ENCODE results near the gene MRM2.

The MRM2 gene

DNA sequence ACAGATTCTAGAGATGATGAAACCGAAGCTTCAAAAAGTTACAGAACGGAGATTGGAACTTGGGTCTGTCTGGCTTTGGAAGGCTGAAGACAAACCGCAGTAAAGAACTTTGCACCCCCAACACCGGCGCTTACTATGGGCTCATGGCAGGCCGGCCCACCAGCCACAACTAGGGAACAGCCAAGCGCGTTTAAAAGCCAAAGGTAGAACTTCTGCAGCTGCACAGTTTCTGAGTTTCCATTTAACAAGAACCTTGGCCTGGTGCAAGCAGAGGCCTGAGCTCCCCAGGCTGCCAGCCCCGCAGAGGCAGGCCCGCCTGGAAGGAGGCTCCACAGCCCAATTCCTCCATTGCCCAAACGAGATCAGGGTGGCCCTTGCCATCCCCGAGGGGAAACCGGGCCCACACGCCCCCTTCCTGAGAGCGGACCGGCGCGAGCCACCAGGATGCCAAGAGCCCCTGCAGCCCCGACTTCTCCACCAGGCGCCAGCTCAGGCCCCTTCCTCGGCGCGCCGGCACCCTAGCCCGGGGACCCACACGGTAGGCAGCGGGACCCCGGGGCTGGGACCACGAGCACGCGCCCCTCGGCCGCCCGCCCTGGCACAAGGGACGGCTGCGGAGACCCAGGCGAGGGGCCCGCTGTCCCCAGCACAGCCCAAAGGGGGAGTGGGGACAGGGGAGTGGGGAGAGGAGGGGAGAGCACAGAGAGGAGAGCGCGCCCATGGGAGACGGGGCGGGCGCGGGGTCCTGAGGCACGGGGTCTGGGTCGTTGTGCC is 9.8 kb downstream of the MRM2 start:
- H3K27ac ChIP-seq: peak overlapping the region; percentile 79
- H3K9me3 ChIP-seq (ENCODE audit: severe bottlenecking): no peaks in the 10 kb centered on the region
- DNase-seq: peak; percentile 25
- no peak for TF ChIP-seq CTCF (IDR thresholded peaks at IDR 0.05; ENCODE audit: low read depth, low read length)
- H3K36me3 ChIP-seq: peaks cover 69% of the 10 kb centered on the region
- H3K4me3 ChIP-seq (ENCODE audit: low read depth, low read length): peak overlapping the region; percentile 82
- H3K27me3 ChIP-seq (ENCODE audit: insufficient read depth, low read depth, severe bottlenecking): no peaks in the 10 kb centered on the region

DNA sequence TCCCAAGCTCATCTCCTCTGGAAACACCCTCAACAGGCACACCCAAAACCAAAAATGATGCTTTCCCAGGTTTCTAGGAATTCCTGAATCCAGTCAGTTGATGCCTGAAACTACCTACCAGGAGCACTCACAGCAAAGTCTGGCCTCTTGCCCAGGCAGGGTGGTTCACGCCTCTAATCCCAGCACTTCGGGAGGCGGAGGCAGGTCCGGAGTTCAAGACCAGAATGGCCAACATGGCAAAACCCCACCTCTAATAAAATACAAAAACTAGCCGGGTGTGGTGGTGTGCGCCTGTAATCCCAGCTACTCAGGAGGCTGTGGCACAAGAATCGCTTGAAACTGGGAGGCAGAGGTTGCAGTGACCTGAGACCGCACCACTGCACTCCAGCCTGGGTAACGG is 11.1 kb downstream of the MRM2 start:
- no peaks in the 10 kb centered on the region for H3K9me3 ChIP-seq (ENCODE audit: severe bottlenecking)
- no peak for TF ChIP-seq CTCF (IDR thresholded peaks at IDR 0.05; ENCODE audit: low read depth, low read length)
- no peaks in the 10 kb centered on the region for H3K27me3 ChIP-seq (ENCODE audit: insufficient read depth, low read depth, severe bottlenecking)
- H3K4me3 ChIP-seq (ENCODE audit: low read depth, low read length): no peak overlapping the region
- no peak for DNase-seq
- no peak overlapping the region for H3K27ac ChIP-seq
- H3K36me3 ChIP-seq: peaks cover 69% of the 10 kb centered on the region

GRCh38 chr7:2230226-2230625 is 11.8 kb downstream of the MRM2 start:
- Histone ChIP-seq H3K9me3 (ENCODE audit: severe bottlenecking) (no peaks in the 10 kb centered on the region), H3K27me3 (ENCODE audit: insufficient read depth, low read depth, severe bottlenecking) (no peaks in the 10 kb centered on the region), H3K36me3 (peaks cover 69% of the 10 kb centered on the region), H3K27ac (no peak overlapping the region), H3K4me3 (ENCODE audit: low read depth, low read length) (no peak overlapping the region)
- no peak for TF ChIP-seq CTCF (IDR thresholded peaks at IDR 0.05; ENCODE audit: low read depth, low read length)
- no peak for DNase-seq

DNA sequence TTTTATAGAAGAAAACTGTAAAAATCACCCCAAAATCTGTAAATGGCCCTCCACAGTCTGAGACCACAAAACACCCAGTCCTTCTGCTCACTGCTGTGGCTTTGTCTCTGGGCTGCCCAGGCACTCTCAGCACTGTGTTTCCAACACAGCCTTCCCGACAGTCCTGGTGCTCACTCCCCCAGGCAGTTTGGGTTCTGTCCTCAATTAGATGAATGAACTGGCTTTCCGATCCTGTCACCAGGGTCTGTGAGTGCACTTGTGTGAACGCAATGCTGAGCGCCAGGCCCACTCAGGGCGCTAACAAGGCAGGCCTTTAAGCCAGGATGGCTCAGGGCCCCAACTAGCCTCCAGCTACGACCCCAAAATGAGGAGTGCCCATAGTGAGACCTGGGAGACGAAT is 12.5 kb downstream of the MRM2 start:
- TF ChIP-seq CTCF (IDR thresholded peaks at IDR 0.05; ENCODE audit: low read depth, low read length): no peak
- no peaks in the 10 kb centered on the region for H3K9me3 ChIP-seq (ENCODE audit: severe bottlenecking)
- H3K27ac ChIP-seq: no peak overlapping the region
- no peak overlapping the region for H3K4me3 ChIP-seq (ENCODE audit: low read depth, low read length)
- no peak for DNase-seq
- H3K27me3 ChIP-seq (ENCODE audit: insufficient read depth, low read depth, severe bottlenecking): no peaks in the 10 kb centered on the region
- H3K36me3 ChIP-seq: peaks cover 66% of the 10 kb centered on the region

- no peak for DNase-seq
- no peak for TF ChIP-seq CTCF (IDR thresholded peaks at IDR 0.05; ENCODE audit: low read depth, low read length)
- Histone ChIP-seq H3K4me3 (ENCODE audit: low read depth, low read length) (no peak overlapping the region), H3K27me3 (ENCODE audit: insufficient read depth, low read depth, severe bottlenecking) (no peaks in the 10 kb centered on the region), H3K36me3 (peaks cover 63% of the 10 kb centered on the region), H3K9me3 (ENCODE audit: severe bottlenecking) (no peaks in the 10 kb centered on the region), H3K27ac (no peak overlapping the region)
Observed at GRCh38 chr7:2228921-2229320, 13.1 kb downstream of the MRM2 start.

DNA sequence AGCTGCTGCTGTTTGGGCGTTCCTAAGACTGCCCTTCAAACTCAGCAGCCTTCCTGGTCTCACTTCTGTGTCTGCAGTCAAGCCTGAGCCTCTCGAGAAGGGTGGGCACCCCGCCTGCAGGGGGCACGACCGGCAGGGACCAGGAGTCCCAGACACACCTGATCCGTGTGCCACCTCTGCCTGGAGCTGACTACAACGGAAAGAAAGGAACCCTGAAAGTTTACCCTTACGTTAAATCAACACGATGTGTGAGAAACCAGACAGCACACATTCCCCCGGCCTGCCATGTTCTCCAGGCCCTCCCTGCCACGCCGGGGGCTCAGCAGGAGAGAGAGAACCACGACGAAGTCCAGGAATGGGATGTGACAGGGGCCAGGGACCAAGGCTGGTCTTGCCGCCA is 14.3 kb downstream of the MRM2 start:
- H3K36me3 ChIP-seq: peaks cover 63% of the 10 kb centered on the region
- no peak overlapping the region for H3K27ac ChIP-seq
- no peak overlapping the region for H3K4me3 ChIP-seq (ENCODE audit: low read depth, low read length)
- no peak for TF ChIP-seq CTCF (IDR thresholded peaks at IDR 0.05; ENCODE audit: low read depth, low read length)
- no peaks in the 10 kb centered on the region for H3K27me3 ChIP-seq (ENCODE audit: insufficient read depth, low read depth, severe bottlenecking)
- no peaks in the 10 kb centered on the region for H3K9me3 ChIP-seq (ENCODE audit: severe bottlenecking)
- DNase-seq: no peak

All from WERI-Rb-1 (cell line).